GM11168 (cell line): ENCODE measurements around the gene EFCAB8.

Source experiments
- in situ Hi-C: fragments of 300-500 bp; cut with MboI; formaldehyde crosslinking; loops from one replicate; pipeline ENCODE4 v1.12.0; 2022; ENCODE audit warnings: low sequenced_read_pairs; ENCODE audit not compliant: unreplicated experiment

EFCAB8 gene

DNA sequence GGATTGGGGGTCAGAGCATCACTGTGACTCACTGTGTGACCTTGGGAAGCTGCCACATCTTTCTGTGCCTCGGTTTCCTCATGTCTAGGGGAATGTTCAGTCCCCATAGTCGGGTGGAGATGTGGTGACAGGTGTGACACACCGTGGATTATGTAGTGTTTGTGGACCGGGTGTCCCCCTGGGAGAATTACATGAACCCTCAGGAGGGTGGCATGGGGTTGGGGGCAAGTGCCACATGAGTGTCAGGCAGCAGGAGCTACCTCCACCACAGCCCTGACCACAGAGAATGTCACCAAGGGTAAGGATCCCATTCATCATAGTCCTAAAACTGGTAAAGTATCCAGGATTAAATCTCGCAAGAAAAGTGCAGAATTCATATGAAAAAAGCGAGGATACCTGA, 122.3 kb downstream of the EFCAB8 start:
- in situ Hi-C loops, result no loop called here

DNA sequence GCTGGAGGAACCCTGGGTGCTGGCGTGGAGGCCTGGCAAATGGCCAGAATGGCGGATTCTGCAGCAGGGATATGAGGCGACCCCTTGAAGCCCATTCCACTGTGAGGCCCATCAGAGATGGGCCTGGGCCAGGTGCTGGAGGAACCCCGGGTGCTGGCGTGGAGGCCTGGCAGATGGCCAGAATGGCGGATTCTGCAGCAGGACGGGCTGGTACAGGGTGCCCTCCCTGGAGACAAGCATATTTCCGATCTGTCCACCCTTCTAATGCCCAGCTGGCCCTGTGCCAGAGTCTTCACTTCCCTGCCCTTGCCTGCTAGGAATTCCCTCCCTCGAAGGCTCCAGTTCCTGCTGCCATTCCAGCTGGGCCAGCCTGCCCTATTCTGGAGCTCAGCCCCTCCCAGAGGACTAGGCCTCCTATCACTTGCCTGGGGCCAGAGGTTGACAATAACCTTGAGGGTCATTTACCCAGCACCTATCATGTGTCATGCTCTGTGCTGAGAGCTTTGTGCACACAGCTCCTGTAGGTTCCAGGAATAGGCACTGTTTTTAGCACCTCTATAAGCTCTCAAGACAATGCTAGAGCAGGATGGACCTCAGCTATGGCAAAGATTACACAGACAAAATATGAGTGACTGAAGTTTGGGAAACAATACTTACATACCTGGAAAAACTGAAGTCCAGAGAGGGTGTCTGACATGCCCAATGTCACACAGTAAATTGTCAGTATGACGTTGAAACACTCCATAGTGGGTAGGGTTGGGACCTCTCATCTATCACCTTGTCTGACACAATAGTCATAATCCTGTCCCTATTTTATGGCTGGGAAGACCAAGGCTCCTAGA, 124.1 kb downstream of the EFCAB8 start:
- in situ Hi-C loops, result no loop called here

DNA sequence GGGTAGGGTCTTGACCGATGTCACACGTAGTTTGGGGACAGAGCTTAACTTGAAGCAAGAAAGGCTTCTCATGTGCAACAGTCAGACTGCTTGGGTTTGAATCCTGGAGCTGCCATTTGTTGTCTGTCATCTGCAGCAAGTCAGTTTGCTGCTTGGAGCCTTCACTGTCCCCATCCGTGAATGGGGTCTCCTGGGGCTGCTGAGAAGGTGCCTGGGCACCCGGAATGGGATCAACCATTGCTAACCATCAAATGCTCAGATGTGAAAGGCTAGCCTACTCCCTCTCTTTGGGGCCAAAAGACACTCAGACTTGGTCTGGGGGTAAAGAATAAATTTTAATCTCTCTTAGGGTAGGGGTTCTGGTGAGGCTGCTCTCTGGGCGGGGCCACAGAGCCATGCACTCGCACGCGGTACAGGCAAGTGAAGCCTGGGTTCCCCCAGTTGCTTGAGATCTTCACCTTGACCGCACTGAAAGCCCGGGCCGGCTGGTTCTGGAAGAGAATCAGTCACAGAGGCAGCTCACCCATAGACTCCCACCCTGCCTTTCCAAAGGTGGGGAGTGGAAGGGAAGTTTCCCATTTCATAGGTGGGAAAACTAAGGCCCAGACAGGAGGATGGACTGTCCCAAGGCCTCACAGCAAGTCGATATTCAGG, 124.9 kb downstream of the EFCAB8 start:
- in situ Hi-C loops, result no loop called here

DNA sequence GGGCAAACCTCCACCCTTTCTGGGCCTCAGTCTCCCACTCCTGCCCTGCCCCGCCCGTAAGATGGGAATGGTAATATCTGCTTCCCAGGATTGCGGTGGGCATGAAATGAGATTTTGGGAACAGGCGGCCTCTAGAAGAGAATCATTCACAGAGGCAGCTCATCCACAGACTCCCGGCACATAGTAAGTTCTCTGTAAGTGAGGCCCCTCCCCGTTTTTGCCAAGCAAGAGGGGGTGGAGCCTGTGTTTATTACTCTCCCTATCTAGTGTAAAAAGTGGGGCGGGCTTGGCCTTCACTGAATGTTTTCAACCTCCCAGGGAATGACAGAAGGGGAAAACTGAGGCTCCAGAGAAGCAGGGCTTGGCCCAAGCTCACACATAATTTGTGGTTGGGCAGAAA, 125.5 kb downstream of the EFCAB8 start:
- in situ Hi-C loops, result no loop called here

DNA sequence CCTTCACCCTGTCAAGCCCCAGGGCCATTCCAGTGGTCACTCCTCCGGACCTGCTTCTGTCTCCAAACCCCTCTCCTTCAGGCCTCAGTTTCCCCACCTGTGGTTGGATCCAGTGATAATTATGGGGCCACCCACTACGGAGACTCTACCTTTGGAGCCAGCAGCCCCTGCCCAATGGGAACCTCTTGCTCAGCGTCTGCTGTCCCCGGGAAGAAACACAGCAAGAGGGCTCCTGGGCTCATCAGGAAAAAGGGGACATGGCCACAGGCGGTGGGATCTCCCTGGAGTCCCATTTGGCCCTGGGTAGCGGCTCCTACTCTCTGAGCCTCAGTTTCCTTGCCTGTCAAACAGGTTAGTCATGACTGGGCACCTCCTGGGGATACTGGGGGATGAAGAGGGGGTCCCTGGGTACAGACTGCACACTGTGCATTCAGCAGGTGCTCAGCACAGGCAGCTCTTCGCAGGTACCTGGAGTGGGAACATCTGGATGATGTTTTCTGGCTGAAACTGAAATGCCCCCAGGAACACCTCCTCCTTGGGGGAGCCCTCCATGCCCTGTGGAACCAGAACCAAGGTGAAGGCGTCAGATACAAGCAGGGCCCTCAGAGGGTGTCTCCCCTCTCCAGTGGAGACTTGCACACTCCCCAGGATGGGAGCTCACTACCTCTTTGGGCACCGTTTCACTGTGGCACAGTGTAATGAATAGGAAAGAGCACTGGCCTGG, 126.1 kb downstream of the EFCAB8 start:
- in situ Hi-C loops, result no loop called here

DNA sequence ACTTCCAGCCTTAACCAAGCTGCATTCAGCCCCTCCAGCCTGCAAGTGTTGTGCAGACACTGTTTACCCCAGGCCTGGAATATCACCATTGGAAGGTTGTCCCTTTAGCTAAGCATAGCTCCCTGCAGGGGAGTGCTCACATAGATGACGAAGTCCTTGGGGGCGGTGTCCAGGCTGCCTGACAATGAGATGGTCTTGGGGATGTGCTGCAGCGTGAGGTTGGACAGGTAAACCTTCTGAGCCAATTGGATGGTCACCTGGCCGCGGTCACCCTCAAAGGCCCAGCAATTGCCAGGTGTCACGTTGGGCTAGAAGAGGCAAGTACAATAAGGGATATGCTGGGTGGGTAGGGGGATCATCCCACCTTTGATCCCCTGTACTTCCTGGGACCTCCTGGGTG, 126.9 kb downstream of the EFCAB8 start:
- in situ Hi-C loops, result no loop called here

DNA sequence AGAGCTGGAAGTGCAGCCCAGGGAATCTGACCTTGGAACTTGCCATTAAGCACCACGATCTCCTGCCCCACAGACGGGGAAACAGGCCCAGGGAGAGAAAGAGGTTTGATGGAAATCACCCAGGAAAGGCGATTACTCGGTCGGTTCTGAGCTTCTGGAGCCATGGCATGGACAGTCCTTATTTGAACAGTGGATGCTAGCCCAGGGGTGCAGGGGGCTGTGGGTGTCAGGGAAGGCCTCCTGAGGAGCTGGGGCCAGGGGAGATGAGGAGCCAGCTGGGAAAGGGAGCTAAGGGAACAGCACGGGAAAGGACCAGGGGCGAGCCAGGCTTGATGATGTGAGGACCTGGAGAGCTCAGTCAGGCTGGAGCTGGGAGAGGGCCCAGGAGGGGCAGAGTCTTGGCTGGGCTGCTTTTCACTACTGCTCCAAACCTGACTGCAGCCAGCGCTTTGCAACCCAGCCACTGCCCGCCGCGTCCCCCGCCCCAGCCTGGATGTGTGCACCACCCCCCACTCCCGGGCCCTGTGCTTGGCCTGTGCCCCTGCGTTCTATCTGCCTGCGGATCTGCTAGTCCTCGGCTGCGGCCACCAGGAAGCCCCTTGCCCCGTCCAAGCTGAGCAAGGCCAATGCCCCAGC, 127.7 kb downstream of the EFCAB8 start:
- in situ Hi-C loops, result no loop called here

DNA sequence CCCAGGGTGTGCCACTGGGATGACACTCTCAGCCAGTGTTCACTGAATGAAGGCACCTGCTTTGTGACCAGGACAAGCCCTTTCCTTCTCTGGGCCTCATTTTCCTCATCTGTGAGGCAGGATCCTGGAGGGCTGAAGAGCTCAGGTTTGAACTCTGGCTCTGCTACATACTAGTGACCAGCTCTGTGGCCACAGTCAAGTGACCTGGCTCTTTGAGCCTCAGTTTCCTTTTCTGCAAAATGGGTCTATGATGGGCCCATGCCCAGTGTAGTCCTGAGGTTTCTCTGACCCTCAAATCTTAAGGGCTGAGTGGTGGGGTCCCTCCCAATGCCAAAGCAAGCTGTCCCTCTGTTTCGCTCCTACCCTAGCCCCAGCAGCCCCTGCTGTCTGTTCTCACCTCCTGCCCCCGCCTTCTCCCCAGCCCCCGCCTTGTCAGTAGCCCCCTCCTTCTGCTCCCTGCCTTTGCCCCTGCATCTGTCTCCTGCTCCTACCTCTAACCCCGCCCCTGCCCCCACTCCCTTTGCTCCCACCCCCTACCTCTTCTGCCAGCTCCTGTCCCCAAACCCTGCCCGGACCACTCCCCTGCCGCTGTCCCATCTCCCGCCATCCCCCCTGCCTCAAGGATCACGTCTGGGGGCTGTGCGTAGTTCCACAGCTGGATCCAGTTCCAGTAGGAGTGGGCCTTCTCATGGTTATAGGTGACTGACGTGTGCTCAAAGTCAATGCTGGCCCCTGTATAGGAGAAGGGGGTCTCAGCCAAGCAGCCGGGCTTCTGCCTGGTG, 128.5 kb downstream of the EFCAB8 start:
- in situ Hi-C loops, result no loop called here

DNA sequence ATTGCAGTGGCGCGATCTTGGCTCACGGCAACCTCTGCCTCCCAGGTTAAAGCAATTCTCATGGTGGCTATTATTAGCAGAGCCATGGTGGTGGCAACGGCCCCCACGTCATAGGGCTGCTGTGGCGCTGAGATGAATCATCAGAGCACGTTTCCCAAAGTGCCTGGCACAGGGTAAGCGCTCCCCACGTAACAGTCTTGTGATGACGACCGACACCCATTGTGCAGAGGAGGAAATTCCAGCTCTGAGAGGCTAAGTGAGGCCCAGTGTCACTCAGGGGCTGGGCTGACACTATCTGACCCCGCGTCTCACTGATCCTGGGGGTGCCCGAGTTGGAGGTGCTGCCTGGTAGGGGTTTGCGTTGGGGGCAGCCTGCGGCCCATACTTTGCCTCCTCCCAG, 129.3 kb downstream of the EFCAB8 start:
- in situ Hi-C loops, result no loop called here

DNA sequence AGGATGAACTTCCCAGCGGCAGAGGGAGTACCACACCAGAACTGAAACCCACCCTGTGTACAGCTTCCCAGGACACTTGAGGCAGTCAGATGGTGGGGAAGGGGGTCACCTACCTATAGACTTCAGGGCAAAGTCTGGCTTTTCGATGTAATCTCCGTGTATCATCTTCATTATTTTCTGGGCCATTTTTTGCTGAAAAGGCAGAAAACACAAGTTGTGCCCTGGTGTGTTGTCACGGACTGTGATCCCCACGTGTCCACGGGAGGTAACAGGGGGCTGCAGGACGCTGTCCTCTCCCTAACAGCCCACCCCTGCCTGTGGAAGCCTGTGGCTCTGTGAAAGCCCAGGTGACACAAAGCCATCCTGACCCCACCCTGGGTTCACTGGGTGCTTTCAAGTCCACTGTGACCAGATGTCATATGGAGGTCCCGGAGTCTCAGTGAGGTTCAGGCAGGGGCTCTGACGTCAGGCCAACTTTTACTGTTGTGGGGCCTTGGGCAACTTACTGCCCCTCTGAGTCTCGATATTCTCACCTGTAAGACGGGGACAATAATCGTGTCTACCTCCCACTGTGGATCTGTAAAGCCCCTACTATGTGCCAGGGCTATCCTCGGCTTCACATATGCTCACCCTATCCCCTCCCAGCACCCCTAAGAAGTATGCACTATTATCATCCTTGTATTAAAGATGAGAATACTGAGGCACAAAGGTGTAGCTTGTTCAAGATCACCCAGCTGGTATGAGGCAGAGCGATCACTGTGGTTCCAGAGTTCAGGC, 131.0 kb downstream of the EFCAB8 start:
- in situ Hi-C loops, result no loop called here

DNA sequence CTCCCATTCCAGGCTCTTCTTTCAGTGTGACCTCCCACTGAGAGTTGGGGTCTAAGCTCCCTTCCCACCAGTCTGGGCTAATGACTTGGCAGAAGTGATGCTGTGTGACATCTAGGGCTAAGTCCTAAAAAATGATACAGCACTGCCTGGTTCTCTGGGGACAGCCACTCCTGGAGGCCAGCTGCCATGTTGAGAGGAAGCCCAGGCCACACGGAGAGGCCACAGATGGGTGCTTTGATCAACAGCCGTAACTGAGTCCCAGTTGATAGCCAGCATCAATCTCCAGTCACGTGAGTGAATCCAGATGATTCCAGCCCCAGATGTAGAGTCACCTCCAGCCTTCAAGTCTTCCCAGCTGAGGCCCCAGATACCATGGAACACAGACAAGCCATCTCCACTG, 131.7 kb downstream of the EFCAB8 start:
- in situ Hi-C loops, result no loop called here

DNA sequence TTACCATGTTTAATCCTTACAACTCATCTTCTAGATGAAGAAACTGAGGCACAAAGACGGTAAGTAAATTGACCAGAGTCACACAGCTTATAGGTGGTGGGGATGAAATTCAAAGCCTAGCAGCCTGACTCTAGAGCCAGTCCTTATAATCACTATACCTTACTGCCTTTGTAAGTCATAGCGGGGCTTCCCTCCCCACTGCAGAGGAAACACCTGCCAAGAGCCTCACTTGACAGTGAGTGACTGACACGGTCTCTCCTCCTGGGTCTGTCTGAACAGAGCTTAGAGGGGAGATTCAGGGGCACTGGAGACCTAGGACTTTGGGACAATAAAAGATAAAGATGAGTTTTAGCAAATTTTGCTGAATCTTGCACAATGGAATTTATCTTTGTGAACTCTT, 132.7 kb downstream of the EFCAB8 start:
- in situ Hi-C loops, result no loop called here

DNA sequence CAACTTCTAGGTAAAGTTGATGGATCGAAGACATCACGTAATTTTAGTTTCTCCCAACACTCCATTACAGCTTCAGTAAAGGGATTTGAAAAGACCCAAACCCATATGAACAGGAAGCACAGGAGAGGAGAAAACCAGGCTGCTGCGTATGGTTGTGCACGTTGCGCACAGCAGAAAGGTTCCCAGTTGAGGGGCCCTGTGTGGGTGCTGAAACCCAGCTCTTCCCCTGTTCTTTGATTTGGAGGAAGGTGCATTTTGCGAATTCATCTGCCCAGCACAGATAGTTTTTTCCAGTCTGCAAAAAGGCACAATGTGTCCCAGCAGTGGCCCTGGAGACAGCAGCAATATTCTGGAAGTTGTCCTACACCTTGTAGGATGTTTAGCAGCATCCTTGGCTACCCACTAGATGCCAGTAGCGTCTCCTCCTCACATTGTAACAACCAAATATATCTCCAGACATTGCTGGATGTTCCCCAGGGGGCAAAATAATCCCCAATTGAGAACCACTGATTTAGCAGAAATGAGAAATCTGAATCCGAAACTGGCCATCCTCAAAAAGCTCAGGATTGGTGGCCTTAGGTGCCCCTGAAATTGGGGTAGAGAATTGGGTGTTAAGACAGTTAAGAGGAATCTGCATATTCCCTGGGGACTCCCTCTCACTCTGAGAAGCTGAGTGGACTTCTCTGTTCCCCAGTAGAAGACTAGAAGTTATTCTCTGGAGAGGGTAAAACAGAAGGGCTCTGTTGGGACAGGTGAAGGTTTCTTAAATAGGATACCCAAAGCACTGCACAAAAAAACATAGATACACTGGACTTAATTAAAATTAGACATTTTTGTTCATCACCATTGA, 133.3 kb downstream of the EFCAB8 start:
- in situ Hi-C loops, result no loop called here

DNA sequence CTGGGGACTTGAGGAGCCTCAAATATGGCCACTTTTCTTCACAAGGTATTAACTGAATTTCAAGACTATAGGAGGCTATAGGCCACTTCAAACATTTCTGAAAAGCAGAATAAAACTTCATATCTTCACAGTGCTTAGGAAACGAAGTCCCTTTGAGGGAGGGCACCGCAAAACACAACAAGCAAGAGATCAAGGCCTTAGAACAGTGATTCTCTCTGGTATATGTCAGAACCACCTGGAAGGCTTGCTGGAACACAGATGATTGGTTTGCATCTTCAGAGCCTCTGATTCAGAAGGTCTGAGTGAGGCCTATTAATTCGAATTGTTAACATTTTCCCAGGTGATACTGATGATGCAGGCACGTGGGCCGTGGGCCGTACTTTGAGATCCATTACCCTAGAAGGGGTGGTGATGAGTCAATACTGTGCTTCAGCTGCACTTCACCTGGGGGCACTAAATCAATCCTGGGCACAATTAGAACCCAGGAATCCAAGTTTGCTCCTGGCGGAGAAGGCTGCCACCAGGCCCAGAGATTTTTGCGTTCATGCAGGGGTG, 134.8 kb downstream of the EFCAB8 start:
- in situ Hi-C loops, result no loop called here

DNA sequence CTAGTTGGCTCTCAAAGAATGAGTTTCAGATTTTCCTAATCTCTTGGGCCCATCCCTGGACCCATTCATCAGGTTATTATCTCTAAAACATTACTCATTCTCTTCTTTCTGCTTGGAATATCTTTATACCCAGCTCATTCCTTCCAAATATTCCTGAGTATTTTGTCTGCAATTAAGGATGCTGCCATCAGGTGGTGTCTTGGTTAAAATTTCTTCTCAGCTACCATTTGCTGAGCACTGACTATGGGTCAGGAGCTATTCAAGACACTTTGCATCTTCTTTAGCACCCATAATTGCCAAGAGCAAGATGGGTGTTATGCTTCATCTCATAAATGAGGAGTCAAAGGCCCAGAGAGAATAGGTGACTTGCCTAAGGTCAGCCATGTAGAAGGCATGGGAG, 137.1 kb downstream of the EFCAB8 start:
- in situ Hi-C loops, result no loop called here

DNA sequence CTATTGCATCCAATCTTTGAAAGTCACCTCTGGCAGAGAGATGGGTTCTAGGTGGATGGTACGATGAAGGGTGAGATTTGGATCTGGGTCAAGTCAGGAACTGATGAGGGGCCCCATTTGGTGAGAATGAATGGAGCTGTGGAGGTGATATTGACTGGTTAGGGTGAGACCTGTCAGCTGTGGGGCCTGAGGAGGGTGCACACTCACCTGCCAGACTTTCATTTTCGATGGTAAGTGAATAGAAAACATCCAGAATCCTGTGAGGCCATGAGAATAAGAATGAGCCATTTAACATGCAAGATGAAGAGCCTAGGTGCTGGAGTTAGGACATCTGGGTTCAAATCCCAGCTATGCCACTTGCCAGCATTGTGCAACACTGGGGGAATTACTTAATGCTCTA, 138.7 kb downstream of the EFCAB8 start:
- in situ Hi-C loops, result no loop called here

DNA sequence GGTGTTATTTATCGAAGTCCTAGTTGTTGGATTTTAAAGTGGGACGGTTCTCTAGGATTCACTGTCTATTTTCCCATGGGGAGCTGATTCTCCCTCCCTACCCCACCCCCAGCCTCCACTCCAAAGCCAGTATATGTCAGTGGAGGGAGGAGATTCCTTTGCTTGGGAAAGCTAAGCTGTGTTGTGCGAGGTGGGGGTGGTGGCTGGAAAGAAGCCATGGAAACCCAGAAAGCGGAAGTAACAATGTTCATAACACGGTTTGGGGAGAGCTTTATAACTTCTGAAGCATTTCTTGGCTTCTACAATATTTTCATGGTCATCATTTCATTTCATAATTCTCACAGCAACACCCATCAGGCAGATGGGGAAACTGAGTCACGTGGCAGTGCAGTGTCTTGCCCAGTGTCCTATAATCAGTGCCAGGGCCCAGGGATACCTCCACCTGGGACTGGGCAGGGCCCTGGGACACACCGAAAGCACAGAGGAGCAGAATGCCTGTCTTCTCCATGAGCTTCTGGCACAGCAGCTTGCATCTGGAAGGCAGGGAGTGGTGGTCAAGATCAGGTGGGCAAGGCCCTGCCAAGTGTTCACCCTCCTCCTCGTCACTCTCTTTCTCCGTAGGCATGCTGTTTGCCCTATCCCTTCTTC, 141.0 kb downstream of the EFCAB8 start:
- in situ Hi-C loops, result no loop called here
